IMR-90 (cell line): Measurements from ENCODE around the gene CLDN6. TPM values are rescaled to one million over a fixed set of nuclear protein-coding genes. Genes with fewer than 3 reads are reported as not detected.

Experiments
- ATAC-seq: fragments of 200-7000 bp; cut with Tn5 transposase; 2 replicates; pipeline ENCODE4 v1.9.1; 2020; ENCODE audit warnings: low read depth, mild to moderate bottlenecking, moderate library complexity
- BruUV-seq: library from RNA; stranded (reverse); fragments of 400-500 nt; replicated peaks from 2 replicates; lab custom pipeline; 2021; lab: Mats Ljungman, UMichigan
- CTCF ChIA-PET: fragments of 300-600 bp; formaldehyde crosslinking; extraction: SDS; loops from one replicate; lab custom pipeline; 2021; ENCODE audit warnings: antibody characterized with exemption; lab: Yijun Ruan, JAX
- POLR2A ChIA-PET: fragments of 300-600 bp; sonication (Branson Sonifier 250); formaldehyde crosslinking; loops from one replicate; lab custom pipeline; 2022; ENCODE audit warnings: antibody characterized with exemption; ENCODE audit not compliant: unreplicated experiment; lab: Charles Lee
- DNase-seq: peaks from one replicate; pipeline ENCODE4 v3.0.0; 2013
- H2AFZ ChIP-seq: replicated peaks from 2 replicates; pipeline ENCODE3; 2013; ENCODE audit warnings: low read length, mild to moderate bottlenecking; ENCODE audit not compliant: poor library complexity
- H2AK5ac ChIP-seq: 2 replicates; pipeline ENCODE4 v1.6.1; 2013; ENCODE audit warnings: low read depth, low read length, inconsistent platforms
- H2AK9ac ChIP-seq: replicated peaks from 2 replicates; pipeline ENCODE3; 2013; ENCODE audit warnings: mild to moderate bottlenecking, low read depth, low read length, moderate library complexity; ENCODE audit not compliant: poor library complexity
- H2BK120ac ChIP-seq: 2 replicates; pipeline ENCODE4 v1.6.1; 2013; ENCODE audit warnings: low read depth, low read length, inconsistent platforms
- H2BK15ac ChIP-seq: 3 replicates; pipeline ENCODE4 v1.6.1; 2013; ENCODE audit warnings: low read depth, low read length, inconsistent platforms
- H2BK20ac ChIP-seq: 2 replicates; pipeline ENCODE4 v1.6.1; 2013; ENCODE audit warnings: low read depth, mild to moderate bottlenecking, inconsistent platforms, low read length, moderate library complexity
- H2BK5ac ChIP-seq: 2 replicates; pipeline ENCODE4 v1.6.1; 2013; ENCODE audit warnings: mild to moderate bottlenecking, low read depth, low read length, inconsistent platforms; ENCODE audit not compliant: poor library complexity, severe bottlenecking
- H3K14ac ChIP-seq: replicated peaks from 2 replicates; pipeline ENCODE4 v1.6.1; 2013; ENCODE audit warnings: low read depth, low read length, inconsistent platforms
- H3K18ac ChIP-seq: 2 replicates; pipeline ENCODE4 v1.6.1; 2013; ENCODE audit warnings: low read depth, low read length, control low read depth
- H3K23ac ChIP-seq: 2 replicates; pipeline ENCODE4 v1.6.1; 2013; ENCODE audit warnings: low read depth, low read length, inconsistent platforms
- H3K27ac ChIP-seq: 2 replicates; pipeline ENCODE4 v1.5.1; 2013; ENCODE audit warnings: mild to moderate bottlenecking, control low read depth, low read length; ENCODE audit not compliant: insufficient read depth
- H3K27me3 ChIP-seq: 2 replicates; pipeline ENCODE4 v1.6.1; 2013; ENCODE audit warnings: low read length; ENCODE audit not compliant: control insufficient read depth, insufficient read depth
- H3K36me3 ChIP-seq: 2 replicates; pipeline ENCODE4 v1.6.1; 2013; ENCODE audit warnings: low read length, mixed read lengths; ENCODE audit not compliant: control insufficient read depth, insufficient read depth
- H3K4ac ChIP-seq: 2 replicates; pipeline ENCODE4 v1.6.1; 2013; ENCODE audit warnings: low read depth, low read length, inconsistent platforms
- H3K4me1 ChIP-seq: 2 replicates; pipeline ENCODE4 v1.6.1; 2013; ENCODE audit warnings: low read length, mixed read lengths; ENCODE audit not compliant: control insufficient read depth, insufficient read depth
- H3K4me2 ChIP-seq: 2 replicates; pipeline ENCODE4 v1.6.1; 2013; ENCODE audit warnings: low read depth, mild to moderate bottlenecking, control low read depth, low read length, moderate library complexity
- H3K4me3 ChIP-seq: 2 replicates; pipeline ENCODE4 v1.5.1; 2013; ENCODE audit warnings: low read depth, mild to moderate bottlenecking, control low read depth, low read length, moderate library complexity; ENCODE audit not compliant: insufficient read depth
- H3K56ac ChIP-seq: 2 replicates; pipeline ENCODE4 v1.6.1; 2013; ENCODE audit warnings: low read length, inconsistent platforms; ENCODE audit not compliant: insufficient read depth; ENCODE audit errors: extremely low read depth
- H3K79me1 ChIP-seq, 2 experiments: 2 replicates each; pipeline ENCODE4 v1.6.1; 2013; ENCODE audit warnings: low read length in 2 of 2, inconsistent platforms in 1 of 2, low read depth in 1 of 2
- H3K9ac ChIP-seq: 2 replicates; pipeline ENCODE4 v1.6.1; 2013; ENCODE audit warnings: low read depth, low read length, control low read depth
- H3K9me1 ChIP-seq: 2 replicates; pipeline ENCODE4 v1.6.1; 2013; ENCODE audit warnings: low read length, inconsistent platforms; ENCODE audit not compliant: insufficient read depth
- H3K9me3 ChIP-seq: 2 replicates; pipeline ENCODE4 v1.6.1; 2013; ENCODE audit warnings: low read length; ENCODE audit not compliant: control insufficient read depth, insufficient read depth
- H4K20me1 ChIP-seq: 2 replicates; pipeline ENCODE4 v1.6.1; 2013; ENCODE audit warnings: low read length, inconsistent platforms; ENCODE audit not compliant: insufficient read depth
- H4K5ac ChIP-seq: 2 replicates; pipeline ENCODE4 v1.6.1; 2013; ENCODE audit warnings: mild to moderate bottlenecking, low read depth, low read length, control low read depth
- H4K8ac ChIP-seq, 2 experiments: 2 replicates each; pipeline ENCODE4 v1.6.1; 2013; ENCODE audit warnings: low read depth in 2 of 2, low read length in 2 of 2, control low read depth in 1 of 2, inconsistent platforms in 1 of 2
- H4K91ac ChIP-seq: 2 replicates; pipeline ENCODE4 v1.6.1; 2013; ENCODE audit warnings: low read depth, low read length, inconsistent platforms; ENCODE audit not compliant: insufficient read depth
- CEBPB ChIP-seq: IDR thresholded peaks from 2 replicates; pipeline ENCODE4 v1.6.1; 2012; ENCODE audit warnings: low read depth, low read length, improper control_type of control experiment
- CHD1 ChIP-seq: IDR thresholded peaks from 2 replicates; pipeline ENCODE4 v1.6.1; 2012; ENCODE audit warnings: low read depth, low read length, improper control_type of control experiment
- ELK1 ChIP-seq: fragments of 150-350 bp; IDR thresholded peaks from 2 replicates; pipeline ENCODE4 v1.6.1; 2016; ENCODE audit warnings: low read depth, mild to moderate bottlenecking, low read length, moderate library complexity, borderline replicate concordance
- MAFK ChIP-seq: IDR thresholded peaks from 2 replicates; pipeline ENCODE4 v1.6.1; 2012; ENCODE audit warnings: low read depth, low read length, improper control_type of control experiment
- MXI1 ChIP-seq: IDR thresholded peaks from 2 replicates; pipeline ENCODE4 v1.6.1; 2012; ENCODE audit warnings: low read depth, mild to moderate bottlenecking, low read length, moderate library complexity, borderline replicate concordance
- NFE2L2 ChIP-seq: fragments of 150-350 bp; IDR thresholded peaks from 2 replicates; pipeline ENCODE4 v1.6.1; 2016; ENCODE audit warnings: low read depth, mild to moderate bottlenecking, low read length
- POLR2A ChIP-seq: IDR thresholded peaks from 2 replicates; pipeline ENCODE4 v1.6.1; 2012; ENCODE audit warnings: mild to moderate bottlenecking, low read depth, low read length
- RCOR1 ChIP-seq: IDR thresholded peaks from 2 replicates; pipeline ENCODE4 v1.6.1; 2012; ENCODE audit warnings: mild to moderate bottlenecking, low read length, improper control_type of control experiment; ENCODE audit not compliant: insufficient replicate concordance
- RFX5 ChIP-seq: IDR thresholded peaks from 2 replicates; pipeline ENCODE4 v1.8.0; 2012; ENCODE audit warnings: low read depth, mild to moderate bottlenecking, low read length, moderate library complexity
- WGBS, 2 experiments: methylation state at CpG; one replicate each; pipeline versions ENCODE4 v1.1.5 to v1.1.7; 2013; ENCODE audit warnings: missing lambda C conversion rate in 2 of 2; ENCODE audit not compliant: insufficient read length in 1 of 2; ENCODE audit errors: extremely low coverage in 2 of 2; 5-methylcytosine and 5-hydroxymethylcytosine counted together
- dilution Hi-C: fragments of 300-500 bp; cut with HindIII; formaldehyde crosslinking; loops from one replicate; pipeline ENCODE4 v1.14.3; 2018; ENCODE audit warnings: low sequenced_read_pairs; ENCODE audit not compliant: unreplicated experiment
- in situ Hi-C: fragments of 300-500 bp; cut with MboI; formaldehyde crosslinking; loops from 3 replicates; pipeline ENCODE4 v1.14.3; 2019; ENCODE audit warnings: low sequenced_read_pairs, inconsistent platforms, mixed read lengths
- intact Hi-C: fragments of 100-400 bp; cut with micrococcal nuclease; formaldehyde crosslinking; loops from 2 replicates; pipeline ENCODE4 v1.10.0; 2022
- polyA plus RNA-seq, 3 experiments: library from polyadenylated mRNA; depleted of rRNA; stranded (reverse); fragments of >200 nt; gene quantifications; 2 replicates each; pipeline ENCODE4 v1.2.3, GENCODE V29; 2012; ENCODE audit warnings: low replicate concordance in 1 of 3
- total RNA-seq: library from RNA; depleted of rRNA; stranded (reverse); fragments of >200 nt; gene quantifications from 2 replicates; pipeline ENCODE4 v1.2.3, GENCODE V29; 2012

Gene CLDN6
- total and polyA plus RNA-seq, 2 of the 4 experiments (the other 2 are of a cell fraction): 0.14 TPM; not detected in 1

- Histone ChIP-seq H3K36me3 (no peaks in the 10 kb centered on the region), H2AK9ac (no peak overlapping the region), H3K14ac (no peak overlapping the region), H4K20me1 (peaks cover 4% of the 10 kb centered on the region; the same call in 1 of the 2 replicates), H3K4me2 (no peak overlapping the region), H3K9ac (no peak overlapping the region), H2AK5ac (no peak overlapping the region), H3K18ac (no peak overlapping the region), H4K91ac (no peak overlapping the region), H2BK15ac (no peak overlapping the region), H3K4me1 (peaks cover 3% of the 10 kb centered on the region; the same call in 1 of the 2 replicates), H3K23ac (no peak overlapping the region), H3K27ac (no peak overlapping the region), H4K5ac (no peak overlapping the region), H3K27me3 (peaks cover 36% of the 10 kb centered on the region), H2BK5ac (no peak overlapping the region), H3K56ac (no peak overlapping the region), H2BK120ac (no peak overlapping the region), H3K9me1 (no peaks in the 10 kb centered on the region), H3K79me1 (no peaks in the 10 kb centered on the region), H3K9me3 (no peaks in the 10 kb centered on the region), H3K4ac (no peak overlapping the region), H3K4me3 (no peak overlapping the region), H2BK20ac (no peak overlapping the region), H4K8ac (no peak overlapping the region), H2AFZ (no peak overlapping the region)
- in situ Hi-C loops (no loop called here), intact Hi-C loops (no loop called here), dilution Hi-C loops (no loop called here)
- ChIA-PET POLR2A (no interaction called here), CTCF (no interaction called here)
- no peak for TF ChIP-seq MXI1
- TF ChIP-seq RCOR1: no peak
- TF ChIP-seq CHD1: no peak
- no peak for TF ChIP-seq NFE2L2
- no peak for TF ChIP-seq CEBPB
- TF ChIP-seq ELK1: no peak
- no peak for TF ChIP-seq MAFK
- TF ChIP-seq RFX5: no peak
- no peak for TF ChIP-seq POLR2A
- 33% methylated on average over 1 of the region's 12 CpGs; no CpG with 5 or more reads in 1 of the 2 experiments for WGBS, 2 experiments
- BruUV-seq: no TSS peak
- ATAC-seq: no peak
- no peak for DNase-seq
Measured at GRCh38 chr16:3013998-3014690, 3.8 kb downstream of the CLDN6 start.
